HEK293 (cell line): ENCODE data around the gene PCAT6.

ENCODE experiments used
- GLI2 ChIP-seq: fragments of 450-650 bp; formaldehyde crosslinking; IDR thresholded peaks from 2 replicates; pipeline ENCODE4; 2017; ENCODE audit warnings: missing biosample characterization, missing genetic modification characterization, low read depth, borderline replicate concordance
- HOXD13 ChIP-seq: sonication (generic); formaldehyde crosslinking; IDR thresholded peaks from 2 replicates; pipeline ENCODE4 v1.8.0; 2022; ENCODE audit warnings: missing genetic modification reagents, borderline replicate concordance
- KLF10 ChIP-seq: fragments of 450-650 bp; IDR thresholded peaks from 2 replicates; pipeline ENCODE4 v1.5.1; 2018; ENCODE audit warnings: missing biosample characterization, mild to moderate bottlenecking, missing genetic modification characterization
- MZF1 ChIP-seq: fragments of 450-650 bp; formaldehyde crosslinking; IDR thresholded peaks from 2 replicates; pipeline ENCODE4 v1.5.1; 2017; ENCODE audit warnings: missing biosample characterization, missing genetic modification characterization, borderline replicate concordance
- OSR2 ChIP-seq: fragments of 450-650 bp; formaldehyde crosslinking; IDR thresholded peaks from 2 replicates; pipeline ENCODE4 v1.5.1; 2016; ENCODE audit warnings: missing biosample characterization, missing genetic modification characterization
- PRDM10 ChIP-seq: fragments of 450-650 bp; formaldehyde crosslinking; IDR thresholded peaks from 2 replicates; pipeline ENCODE4 v1.5.1; 2016; ENCODE audit warnings: missing biosample characterization, missing genetic modification characterization
- PRDM2 ChIP-seq: fragments of 450-650 bp; formaldehyde crosslinking; IDR thresholded peaks from 2 replicates; pipeline ENCODE4 v1.5.1; 2016; ENCODE audit warnings: missing biosample characterization, missing genetic modification characterization, borderline replicate concordance
- PRDM4 ChIP-seq: fragments of 450-650 bp; formaldehyde crosslinking; IDR thresholded peaks from 2 replicates; pipeline ENCODE4 v1.5.1; 2017; ENCODE audit warnings: missing biosample characterization, missing genetic modification characterization
- SETDB1 ChIP-seq: IDR thresholded peaks from one replicate; pipeline ENCODE4 v1.6.1; 2017; ENCODE audit warnings: mild to moderate bottlenecking, low read length, moderate library complexity, mixed read lengths; ENCODE audit not compliant: insufficient read length
- SP7 ChIP-seq: fragments of 450-650 bp; formaldehyde crosslinking; IDR thresholded peaks from 2 replicates; pipeline ENCODE4 v1.5.1; 2016; ENCODE audit warnings: missing biosample characterization, missing genetic modification characterization
- TRIM28 ChIP-seq: IDR thresholded peaks from 2 replicates; pipeline ENCODE4 v1.6.1; 2011; ENCODE audit warnings: low read length, control low read depth, borderline replicate concordance
- YY1 ChIP-seq: fragments of 450-650 bp; formaldehyde crosslinking; IDR thresholded peaks from 2 replicates; pipeline ENCODE4 v1.5.1; 2018; ENCODE audit warnings: missing biosample characterization, missing genetic modification characterization
- ZEB2 ChIP-seq: fragments of 450-650 bp; formaldehyde crosslinking; IDR thresholded peaks from 2 replicates; pipeline ENCODE4 v1.5.1; 2016; ENCODE audit warnings: missing biosample characterization, missing genetic modification characterization
- ZFHX2 ChIP-seq: fragments of 450-650 bp; formaldehyde crosslinking; conservative IDR thresholded peaks from 2 replicates; pipeline ENCODE4 v1.5.1; 2016; ENCODE audit warnings: missing biosample characterization, missing genetic modification characterization
- ZNF112 ChIP-seq: fragments of 450-650 bp; formaldehyde crosslinking; IDR thresholded peaks from 2 replicates; pipeline ENCODE4 v1.5.0; 2017; ENCODE audit warnings: missing biosample characterization, missing genetic modification characterization
- ZNF140 ChIP-seq: fragments of 450-650 bp; formaldehyde crosslinking; IDR thresholded peaks from 2 replicates; pipeline ENCODE4 v1.5.1; 2016; ENCODE audit warnings: missing biosample characterization, missing genetic modification characterization
- ZNF202 ChIP-seq: fragments of 450-650 bp; formaldehyde crosslinking; IDR thresholded peaks from 2 replicates; pipeline ENCODE4 v1.5.1; 2016; ENCODE audit warnings: missing biosample characterization, missing genetic modification characterization, borderline replicate concordance
- ZNF248 ChIP-seq: fragments of 450-650 bp; formaldehyde crosslinking; IDR thresholded peaks from 2 replicates; pipeline ENCODE4 v1.5.1; 2017; ENCODE audit warnings: missing biosample characterization, missing genetic modification characterization
- ZNF266 ChIP-seq: fragments of 450-650 bp; formaldehyde crosslinking; IDR thresholded peaks from 2 replicates; pipeline ENCODE4 v1.5.1; 2016; ENCODE audit warnings: missing biosample characterization, missing genetic modification characterization, low read depth
- ZNF48 ChIP-seq: fragments of 450-650 bp; formaldehyde crosslinking; IDR thresholded peaks from 2 replicates; pipeline ENCODE4 v1.5.1; 2016; ENCODE audit warnings: missing biosample characterization, missing genetic modification characterization
- ZNF549 ChIP-seq: fragments of 450-650 bp; IDR thresholded peaks from 2 replicates; pipeline ENCODE4 v1.5.1; 2018; ENCODE audit warnings: missing biosample characterization, missing genetic modification characterization, mild to moderate bottlenecking, inconsistent platforms, moderate library complexity
- ZNF600 ChIP-seq: fragments of 450-650 bp; formaldehyde crosslinking; IDR thresholded peaks from 2 replicates; pipeline ENCODE4 v1.5.1; 2016; ENCODE audit warnings: missing biosample characterization, missing genetic modification characterization
- ZNF621 ChIP-seq: fragments of 450-650 bp; formaldehyde crosslinking; IDR thresholded peaks from 2 replicates; pipeline ENCODE4 v1.5.1; 2017; ENCODE audit warnings: missing biosample characterization, missing genetic modification characterization
- ZNF776 ChIP-seq: fragments of 450-650 bp; formaldehyde crosslinking; IDR thresholded peaks from 2 replicates; pipeline ENCODE4 v1.5.0; 2017; ENCODE audit warnings: missing biosample characterization, missing genetic modification characterization, borderline replicate concordance
- ZNF777 ChIP-seq: fragments of 450-650 bp; formaldehyde crosslinking; IDR thresholded peaks from 2 replicates; pipeline ENCODE4 v1.5.1; 2017; ENCODE audit warnings: missing biosample characterization, missing genetic modification characterization, borderline replicate concordance
- TF ChIP-seq, protein P1 (sequence below): fragments of 450-650 bp; formaldehyde crosslinking; IDR thresholded peaks from 2 replicates; pipeline ENCODE4 v1.5.1; 2016; ENCODE audit warnings: missing biosample characterization, missing genetic modification characterization, low read depth

Gene PCAT6

DNA sequence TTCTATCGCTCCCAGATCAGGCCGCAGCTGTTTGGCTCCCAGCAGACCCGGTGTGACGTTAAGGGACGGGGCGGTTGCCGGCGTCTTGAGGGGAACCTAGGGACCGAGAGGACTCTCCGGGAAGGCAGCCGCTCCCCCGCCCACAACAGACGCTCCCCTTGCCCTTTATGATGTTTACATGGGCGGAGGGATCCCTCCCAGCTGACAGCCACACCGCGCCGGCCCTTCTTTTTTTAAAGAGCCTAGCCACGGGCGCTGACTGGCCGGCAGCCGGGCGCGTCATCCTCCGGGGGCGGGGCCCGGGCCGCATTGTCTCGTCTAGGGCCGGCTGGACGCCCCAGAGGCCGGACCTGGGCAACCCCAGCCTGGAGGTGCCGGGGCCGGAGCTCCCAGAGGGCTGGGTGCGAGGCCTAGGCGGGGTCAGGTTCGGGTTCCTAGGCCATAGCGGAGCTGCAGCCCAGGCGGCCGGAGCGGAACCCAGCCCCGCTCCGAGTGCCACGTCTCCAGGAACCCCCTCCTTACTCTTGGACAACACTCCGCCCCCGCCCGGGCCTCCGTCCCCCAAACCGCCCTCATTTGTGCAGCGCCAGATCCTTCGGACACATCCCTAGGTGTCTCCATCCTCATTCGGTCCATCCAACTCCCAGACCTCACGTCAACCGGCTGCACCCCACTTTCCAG is at the start of gene PCAT6 (continued):
- TF ChIP-seq ZNF600 (tag by site-specific recombination) (peak; percentile 43; the same call in 1 of the 2 replicates), ZNF112 (no peak), ZNF776 (tag by site-specific recombination) (no peak), MZF1 (tag by site-specific recombination) (peak; percentile 51; the same call in 1 of the 2 replicates), OSR2 (tag by site-specific recombination) (no peak), SP7 (tag by site-specific recombination) (peak; percentile 79), GLI2 (tag by site-specific recombination) (no peak), ZNF266 (no peak), TRIM28 (no peak), SETDB1 (no peak), ZNF777 (tag by site-specific recombination) (no peak), ZFHX2 (tag by site-specific recombination) (peak; percentile 81), ZNF202 (no peak), ZNF140 (tag by site-specific recombination) (no peak), ZNF621 (tag by site-specific recombination) (no peak), ZNF248 (tag by site-specific recombination) (no peak), PRDM10 (tag by site-specific recombination) (peak; percentile 64), YY1 (tag by site-specific recombination) (peak; percentile 42; the same call in 1 of the 2 replicates), PRDM4 (tag by site-specific recombination) (no peak), ZNF549 (tag by site-specific recombination) (no peak), HOXD13 (no peak), ZEB2 (tag by site-specific recombination) (peak; percentile 83), PRDM2 (tag by site-specific recombination) (no peak), KLF10 (tag by site-specific recombination) (peak; percentile 98), ZNF48 (tag by site-specific recombination) (no peak)
- TF ChIP-seq, protein P1, sequence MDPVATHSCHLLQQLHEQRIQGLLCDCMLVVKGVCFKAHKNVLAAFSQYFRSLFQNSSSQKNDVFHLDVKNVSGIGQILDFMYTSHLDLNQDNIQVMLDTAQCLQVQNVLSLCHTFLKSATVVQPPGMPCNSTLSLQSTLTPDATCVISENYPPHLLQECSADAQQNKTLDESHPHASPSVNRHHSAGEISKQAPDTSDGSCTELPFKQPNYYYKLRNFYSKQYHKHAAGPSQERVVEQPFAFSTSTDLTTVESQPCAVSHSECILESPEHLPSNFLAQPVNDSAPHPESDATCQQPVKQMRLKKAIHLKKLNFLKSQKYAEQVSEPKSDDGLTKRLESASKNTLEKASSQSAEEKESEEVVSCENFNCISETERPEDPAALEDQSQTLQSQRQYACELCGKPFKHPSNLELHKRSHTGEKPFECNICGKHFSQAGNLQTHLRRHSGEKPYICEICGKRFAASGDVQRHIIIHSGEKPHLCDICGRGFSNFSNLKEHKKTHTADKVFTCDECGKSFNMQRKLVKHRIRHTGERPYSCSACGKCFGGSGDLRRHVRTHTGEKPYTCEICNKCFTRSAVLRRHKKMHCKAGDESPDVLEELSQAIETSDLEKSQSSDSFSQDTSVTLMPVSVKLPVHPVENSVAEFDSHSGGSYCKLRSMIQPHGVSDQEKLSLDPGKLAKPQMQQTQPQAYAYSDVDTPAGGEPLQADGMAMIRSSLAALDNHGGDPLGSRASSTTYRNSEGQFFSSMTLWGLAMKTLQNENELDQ (tag by site-specific recombination), result no peak
